ENCODE results near the gene SLC1A2.

Gene SLC1A2

DNA sequence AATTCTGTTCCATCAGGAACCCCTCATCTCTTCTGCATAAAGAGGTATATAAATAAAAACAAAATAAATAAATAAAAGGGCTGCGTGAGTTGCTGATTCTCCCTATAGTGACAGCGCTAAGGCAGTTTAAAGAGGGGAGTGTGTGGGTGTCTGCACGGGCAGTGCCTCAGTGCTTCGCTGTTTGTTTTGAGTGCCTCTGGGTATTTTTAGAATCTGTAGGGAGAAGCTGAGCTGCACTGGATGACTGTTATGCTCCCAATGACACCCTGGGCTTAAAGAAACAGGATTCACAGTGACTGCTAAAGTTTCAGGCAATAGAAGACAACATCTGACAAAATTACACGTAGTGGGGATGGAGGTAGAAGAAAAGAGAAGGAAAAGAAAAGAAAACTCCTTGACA, 38.8 kb downstream of the SLC1A2 start:
- no peak overlapping the region for H3K4me3 ChIP-seq (ENCODE audit: low read depth, low read length)
- TF ChIP-seq, protein P1, sequence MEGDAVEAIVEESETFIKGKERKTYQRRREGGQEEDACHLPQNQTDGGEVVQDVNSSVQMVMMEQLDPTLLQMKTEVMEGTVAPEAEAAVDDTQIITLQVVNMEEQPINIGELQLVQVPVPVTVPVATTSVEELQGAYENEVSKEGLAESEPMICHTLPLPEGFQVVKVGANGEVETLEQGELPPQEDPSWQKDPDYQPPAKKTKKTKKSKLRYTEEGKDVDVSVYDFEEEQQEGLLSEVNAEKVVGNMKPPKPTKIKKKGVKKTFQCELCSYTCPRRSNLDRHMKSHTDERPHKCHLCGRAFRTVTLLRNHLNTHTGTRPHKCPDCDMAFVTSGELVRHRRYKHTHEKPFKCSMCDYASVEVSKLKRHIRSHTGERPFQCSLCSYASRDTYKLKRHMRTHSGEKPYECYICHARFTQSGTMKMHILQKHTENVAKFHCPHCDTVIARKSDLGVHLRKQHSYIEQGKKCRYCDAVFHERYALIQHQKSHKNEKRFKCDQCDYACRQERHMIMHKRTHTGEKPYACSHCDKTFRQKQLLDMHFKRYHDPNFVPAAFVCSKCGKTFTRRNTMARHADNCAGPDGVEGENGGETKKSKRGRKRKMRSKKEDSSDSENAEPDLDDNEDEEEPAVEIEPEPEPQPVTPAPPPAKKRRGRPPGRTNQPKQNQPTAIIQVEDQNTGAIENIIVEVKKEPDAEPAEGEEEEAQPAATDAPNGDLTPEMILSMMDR (IDR thresholded peaks at IDR 0.05; ENCODE audit: borderline replicate concordance, insufficient read depth, low read depth, low read length) = no peak

DNA sequence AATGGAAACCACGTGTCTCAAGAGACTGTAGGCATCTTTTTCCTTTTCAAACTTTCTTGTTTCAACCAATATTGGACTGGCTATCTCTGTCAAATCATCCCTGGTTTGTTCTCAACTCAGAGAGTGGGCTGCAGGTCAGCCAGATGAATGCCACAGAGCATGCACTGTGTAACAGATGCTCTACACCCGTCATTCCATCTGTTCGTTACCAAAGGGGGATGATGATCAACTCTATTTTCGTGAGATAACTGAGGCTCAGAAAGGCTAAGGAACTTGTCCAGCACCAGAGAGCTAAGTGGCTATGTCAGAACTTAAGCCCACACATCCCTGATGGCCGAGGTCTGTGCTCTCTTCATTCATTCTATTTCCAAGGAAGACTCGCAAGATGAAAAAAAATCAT, 42.1 kb downstream of the SLC1A2 start:
- TF ChIP-seq, protein P1 (IDR thresholded peaks at IDR 0.05; ENCODE audit: borderline replicate concordance, insufficient read depth, low read depth, low read length) = no peak
- no peak overlapping the region for H3K4me3 ChIP-seq (ENCODE audit: low read depth, low read length)

DNA sequence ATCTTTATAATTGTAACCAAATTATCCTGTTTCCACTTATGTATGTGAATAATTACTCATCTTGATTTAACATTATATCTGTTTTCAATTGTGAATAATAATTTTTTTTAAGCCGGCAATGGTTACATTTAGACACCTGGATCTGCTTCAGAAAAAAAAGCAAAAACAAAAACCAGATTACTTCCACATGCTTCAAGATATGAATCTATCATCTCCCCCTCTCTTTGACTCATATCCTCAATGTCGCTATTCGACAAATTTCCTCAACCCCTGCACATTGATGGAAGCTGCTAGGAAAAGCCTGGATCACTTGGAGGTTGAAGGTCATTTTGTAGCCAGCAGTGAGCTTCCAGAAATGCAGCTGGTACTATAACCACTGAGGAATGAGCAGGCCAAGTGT, 42.7 kb downstream of the SLC1A2 start:
- TF ChIP-seq, protein P1 (IDR thresholded peaks at IDR 0.05; ENCODE audit: borderline replicate concordance, insufficient read depth, low read depth, low read length) = no peak
- no peak overlapping the region for H3K4me3 ChIP-seq (ENCODE audit: low read depth, low read length)

DNA sequence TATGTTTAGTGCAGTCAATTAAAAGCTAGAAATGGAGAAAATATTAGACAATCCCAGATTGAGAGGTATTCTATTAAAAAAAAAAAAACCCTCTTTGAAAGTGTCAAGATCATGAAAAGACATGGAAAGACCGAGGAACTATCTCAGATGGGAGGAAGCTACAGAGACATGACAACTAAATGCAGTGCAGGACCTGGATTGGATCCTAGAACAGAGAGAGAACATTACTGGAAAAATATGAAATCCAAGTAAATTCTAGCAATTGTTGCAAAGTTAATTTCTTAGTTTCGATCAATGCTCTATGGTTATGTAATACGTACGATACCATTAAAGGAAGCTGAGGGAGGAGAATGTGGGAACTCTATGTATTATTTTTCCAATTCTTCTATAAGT, 43.2 kb downstream of the SLC1A2 start:
- no peak overlapping the region for H3K4me3 ChIP-seq (ENCODE audit: low read depth, low read length)
- TF ChIP-seq, protein P1 (IDR thresholded peaks at IDR 0.05; ENCODE audit: borderline replicate concordance, insufficient read depth, low read depth, low read length) = no peak

DNA sequence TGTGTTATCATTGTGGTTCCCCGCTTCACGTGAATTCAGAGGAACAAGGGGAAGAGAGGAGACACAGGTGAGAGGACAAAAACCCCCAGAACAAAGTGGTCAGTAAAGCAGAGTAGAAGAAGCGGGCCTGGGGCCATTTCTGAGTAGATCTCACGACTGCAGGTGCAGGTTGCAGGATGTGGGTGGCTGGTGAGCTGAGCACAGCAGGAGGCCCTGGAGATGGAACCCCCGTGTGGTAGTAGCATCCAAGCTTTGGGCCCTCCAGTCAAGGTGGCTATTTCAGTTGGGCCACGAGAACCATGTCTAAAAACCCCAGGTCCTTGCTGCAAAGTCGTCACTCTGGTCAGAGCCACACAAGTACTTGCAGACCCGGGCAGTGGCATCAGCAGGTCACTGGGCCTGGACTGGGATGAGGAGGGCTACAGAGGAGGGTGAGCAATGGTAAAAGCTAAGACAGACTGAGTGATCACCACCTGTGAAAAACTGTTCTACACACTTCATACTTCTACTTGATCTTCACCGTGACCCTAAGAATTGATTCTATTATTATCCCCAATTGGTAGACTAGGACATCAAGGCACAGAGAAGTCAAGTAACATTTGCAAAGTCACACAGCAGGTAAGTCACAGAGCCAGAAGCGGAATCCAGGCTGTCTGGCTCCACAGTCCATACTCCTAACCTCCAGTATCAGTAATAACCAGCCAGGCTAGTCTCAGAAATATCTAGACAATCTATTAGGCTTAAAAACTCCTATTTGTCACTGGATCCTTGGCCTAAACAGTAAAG, 43.8 kb downstream of the SLC1A2 start:
- H3K4me3 ChIP-seq (ENCODE audit: low read depth, low read length) = no peak overlapping the region

GRCh38 chr11:35373284-35373933, 45.9 kb downstream of the SLC1A2 start:
- TF ChIP-seq, protein P1 (IDR thresholded peaks at IDR 0.05; ENCODE audit: borderline replicate concordance, insufficient read depth, low read depth, low read length) = no peak
- no peak overlapping the region for H3K4me3 ChIP-seq (ENCODE audit: low read depth, low read length)

More for the DNA sequence above, 43.8 kb downstream of the SLC1A2 start:
- TF ChIP-seq, protein P1 (IDR thresholded peaks at IDR 0.05; ENCODE audit: borderline replicate concordance, insufficient read depth, low read depth, low read length) = no peak

Data from GM12875 (cell line).